ENCODE results near the gene GCK.

GCK gene

GRCh38 chr7:44228571-44229350, 39.5 kb upstream of the GCK start:
- H3K9ac ChIP-seq (ENCODE audit: low read depth, low read length) = no peak overlapping the region
- H3K4me3 ChIP-seq (ENCODE audit: low read length) = no peak overlapping the region
- no peaks in the 10 kb centered on the region for H3K9me3 ChIP-seq (ENCODE audit: insufficient read depth, low read depth, low read length)
- H3K27ac ChIP-seq (ENCODE audit: low read length) = no peak overlapping the region
- H3K36me3 ChIP-seq (ENCODE audit: insufficient read depth, low read depth, low read length) = no peaks in the 10 kb centered on the region
- no peaks in the 10 kb centered on the region for H3K27me3 ChIP-seq (ENCODE audit: insufficient read depth, low read length)
- H3K4me1 ChIP-seq (ENCODE audit: insufficient read depth, low read length) = peaks cover 2% of the 10 kb centered on the region; the same call in 1 of the 2 replicates

GRCh38 chr7:44227911-44228310, 38.7 kb upstream of the GCK start:
- Histone ChIP-seq H3K9me3 (ENCODE audit: insufficient read depth, low read depth, low read length) (no peaks in the 10 kb centered on the region), H3K27me3 (ENCODE audit: insufficient read depth, low read length) (no peaks in the 10 kb centered on the region), H3K36me3 (ENCODE audit: insufficient read depth, low read depth, low read length) (no peaks in the 10 kb centered on the region), H3K4me1 (ENCODE audit: insufficient read depth, low read length) (peaks cover 4% of the 10 kb centered on the region; the same call in 1 of the 2 replicates), H3K27ac (ENCODE audit: low read length) (no peak overlapping the region), H3K4me3 (ENCODE audit: low read length) (no peak overlapping the region), H3K9ac (ENCODE audit: low read depth, low read length) (no peak overlapping the region)

- H3K4me3 ChIP-seq (ENCODE audit: low read length) = no peak overlapping the region
- peaks cover 4% of the 10 kb centered on the region; the same call in 1 of the 2 replicates for H3K4me1 ChIP-seq (ENCODE audit: insufficient read depth, low read length)
- H3K27ac ChIP-seq (ENCODE audit: low read length) = no peak overlapping the region
- H3K9ac ChIP-seq (ENCODE audit: low read depth, low read length) = no peak overlapping the region
- H3K27me3 ChIP-seq (ENCODE audit: insufficient read depth, low read length) = no peaks in the 10 kb centered on the region
- H3K9me3 ChIP-seq (ENCODE audit: insufficient read depth, low read depth, low read length) = no peaks in the 10 kb centered on the region
- no peaks in the 10 kb centered on the region for H3K36me3 ChIP-seq (ENCODE audit: insufficient read depth, low read depth, low read length)
Measured at GRCh38 chr7:44226396-44226753, 37.1 kb upstream of the GCK start.

- H3K9me3 ChIP-seq (ENCODE audit: insufficient read depth, low read depth, low read length) = no peaks in the 10 kb centered on the region
- H3K4me3 ChIP-seq (ENCODE audit: low read length) = no peak overlapping the region
- peaks cover 4% of the 10 kb centered on the region; the same call in 1 of the 2 replicates for H3K4me1 ChIP-seq (ENCODE audit: insufficient read depth, low read length)
- no peaks in the 10 kb centered on the region for H3K27me3 ChIP-seq (ENCODE audit: insufficient read depth, low read length)
- H3K27ac ChIP-seq (ENCODE audit: low read length) = no peak overlapping the region
- no peaks in the 10 kb centered on the region for H3K36me3 ChIP-seq (ENCODE audit: insufficient read depth, low read depth, low read length)
- H3K9ac ChIP-seq (ENCODE audit: low read depth, low read length) = no peak overlapping the region
Measured at GRCh38 chr7:44225566-44226395, 36.5 kb upstream of the GCK start.

DNA sequence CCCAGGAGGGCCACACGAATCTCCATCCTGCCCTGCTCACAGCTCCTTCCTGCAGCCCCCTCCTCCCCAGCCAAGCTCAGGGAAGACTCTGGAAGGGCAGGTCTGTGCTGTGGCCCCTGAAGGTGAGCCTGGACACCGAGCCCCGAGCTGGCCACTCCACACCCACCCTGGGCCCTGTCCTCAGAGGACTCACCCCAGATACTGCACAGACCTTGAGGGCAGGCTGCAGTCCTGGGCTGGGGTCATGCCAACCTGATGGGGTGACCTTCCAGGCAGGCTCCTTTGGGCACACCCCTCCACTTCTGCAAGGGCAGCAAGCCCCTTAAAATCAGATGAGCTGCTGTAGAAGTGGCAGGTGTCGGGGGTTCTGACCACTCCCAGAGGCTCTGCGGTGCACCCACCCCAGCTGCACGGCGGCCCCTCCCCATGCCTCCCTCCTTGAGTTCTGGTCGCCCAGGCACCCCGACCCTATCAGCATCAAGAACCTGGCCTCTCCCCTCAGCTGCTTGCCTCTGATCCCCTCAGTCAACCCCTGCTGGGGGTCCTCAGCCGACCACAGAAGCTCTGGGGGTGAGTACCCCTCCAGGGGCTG, 35.8 kb upstream of the GCK start:
- H3K4me1 ChIP-seq (ENCODE audit: insufficient read depth, low read length) = peaks cover 4% of the 10 kb centered on the region; the same call in 1 of the 2 replicates
- H3K36me3 ChIP-seq (ENCODE audit: insufficient read depth, low read depth, low read length) = no peaks in the 10 kb centered on the region
- no peak overlapping the region for H3K4me3 ChIP-seq (ENCODE audit: low read length)
- H3K9ac ChIP-seq (ENCODE audit: low read depth, low read length) = no peak overlapping the region
- no peaks in the 10 kb centered on the region for H3K27me3 ChIP-seq (ENCODE audit: insufficient read depth, low read length)
- no peak overlapping the region for H3K27ac ChIP-seq (ENCODE audit: low read length)
- H3K9me3 ChIP-seq (ENCODE audit: insufficient read depth, low read depth, low read length) = no peaks in the 10 kb centered on the region

DNA sequence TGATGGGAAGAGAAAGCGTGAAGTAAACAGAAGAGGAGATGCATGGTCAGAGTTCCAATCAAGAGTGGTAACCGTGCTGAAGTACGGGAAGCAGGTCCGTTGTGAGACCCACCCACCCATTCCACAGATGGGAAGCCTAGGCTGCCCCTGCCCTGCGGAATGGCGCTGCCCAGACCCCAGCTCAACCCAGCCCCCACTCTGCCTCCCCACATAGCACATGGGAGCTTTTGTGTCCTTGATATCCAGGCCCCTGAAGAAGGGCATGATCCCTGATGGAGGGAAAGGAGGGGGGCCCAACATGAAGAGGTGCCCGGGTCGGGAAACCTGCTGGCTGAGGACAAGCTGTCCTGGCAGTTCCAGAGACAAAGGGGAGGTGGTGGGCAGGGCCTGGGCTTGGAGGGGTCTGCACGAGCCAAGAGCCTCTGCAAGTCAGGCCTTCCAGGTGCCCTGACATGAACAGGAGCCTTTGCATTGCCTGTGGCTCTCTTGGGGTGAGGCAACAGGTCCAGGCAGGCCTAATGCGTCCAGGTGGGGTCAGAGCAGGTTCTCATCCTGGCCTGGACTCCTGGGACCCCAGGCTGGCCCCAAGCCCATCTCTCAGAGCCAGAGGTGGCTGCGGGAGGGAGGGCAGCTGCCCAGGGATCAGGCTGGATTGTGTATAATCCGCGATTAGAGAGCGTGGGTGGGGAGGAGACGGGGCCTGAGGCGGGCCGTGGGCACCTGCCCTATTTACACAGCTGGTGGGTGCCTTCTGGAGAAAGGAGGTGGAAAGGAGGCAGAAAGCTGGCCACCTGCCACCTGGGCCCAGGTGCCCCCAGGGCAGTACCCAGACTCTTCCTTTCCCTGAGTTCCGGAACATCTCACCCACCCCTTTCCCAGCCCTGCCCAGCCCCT, 35.1 kb upstream of the GCK start:
- no peak overlapping the region for H3K4me3 ChIP-seq (ENCODE audit: low read length)
- no peaks in the 10 kb centered on the region for H3K9me3 ChIP-seq (ENCODE audit: insufficient read depth, low read depth, low read length)
- no peak overlapping the region for H3K9ac ChIP-seq (ENCODE audit: low read depth, low read length)
- H3K27me3 ChIP-seq (ENCODE audit: insufficient read depth, low read length) = no peaks in the 10 kb centered on the region
- peaks cover 4% of the 10 kb centered on the region; the same call in 1 of the 2 replicates for H3K4me1 ChIP-seq (ENCODE audit: insufficient read depth, low read length)
- H3K27ac ChIP-seq (ENCODE audit: low read length) = no peak overlapping the region
- no peaks in the 10 kb centered on the region for H3K36me3 ChIP-seq (ENCODE audit: insufficient read depth, low read depth, low read length)

GRCh38 chr7:44223362-44224079, 34.3 kb upstream of the GCK start:
- Histone ChIP-seq H3K27ac (ENCODE audit: low read length) (no peak overlapping the region), H3K27me3 (ENCODE audit: insufficient read depth, low read length) (no peaks in the 10 kb centered on the region), H3K4me3 (ENCODE audit: low read length) (no peak overlapping the region)

GRCh38 chr7:44222776-44223261, 33.6 kb upstream of the GCK start:
- H3K4me1 ChIP-seq (ENCODE audit: insufficient read depth, low read length) = peaks cover 10% of the 10 kb centered on the region; the same call in 1 of the 2 replicates
- no peaks in the 10 kb centered on the region for H3K36me3 ChIP-seq (ENCODE audit: insufficient read depth, low read depth, low read length)
- no peaks in the 10 kb centered on the region for H3K27me3 ChIP-seq (ENCODE audit: insufficient read depth, low read length)

More at GRCh38 chr7:44223362-44224079, 34.3 kb upstream of the GCK start:
- H3K9ac ChIP-seq (ENCODE audit: low read depth, low read length) = no peak overlapping the region
- H3K9me3 ChIP-seq (ENCODE audit: insufficient read depth, low read depth, low read length) = no peaks in the 10 kb centered on the region
- peaks cover 8% of the 10 kb centered on the region; the same call in 1 of the 2 replicates for H3K4me1 ChIP-seq (ENCODE audit: insufficient read depth, low read length)
- no peaks in the 10 kb centered on the region for H3K36me3 ChIP-seq (ENCODE audit: insufficient read depth, low read depth, low read length)

GRCh38 chr7:44222074-44222473, 32.8 kb upstream of the GCK start:
- Histone ChIP-seq H3K4me1 (ENCODE audit: insufficient read depth, low read length) (peaks cover 10% of the 10 kb centered on the region; the same call in 1 of the 2 replicates), H3K36me3 (ENCODE audit: insufficient read depth, low read depth, low read length) (no peaks in the 10 kb centered on the region), H3K9ac (ENCODE audit: low read depth, low read length) (no peak overlapping the region), H3K4me3 (ENCODE audit: low read length) (no peak overlapping the region), H3K9me3 (ENCODE audit: insufficient read depth, low read depth, low read length) (no peaks in the 10 kb centered on the region), H3K27ac (ENCODE audit: low read length) (no peak overlapping the region), H3K27me3 (ENCODE audit: insufficient read depth, low read length) (no peaks in the 10 kb centered on the region)

More at GRCh38 chr7:44222776-44223261, 33.6 kb upstream of the GCK start:
- Histone ChIP-seq H3K9me3 (ENCODE audit: insufficient read depth, low read depth, low read length) (no peaks in the 10 kb centered on the region), H3K27ac (ENCODE audit: low read length) (no peak overlapping the region), H3K9ac (ENCODE audit: low read depth, low read length) (no peak overlapping the region), H3K4me3 (ENCODE audit: low read length) (no peak overlapping the region)

- Histone ChIP-seq H3K4me1 (ENCODE audit: insufficient read depth, low read length) (peaks cover 10% of the 10 kb centered on the region; the same call in 1 of the 2 replicates), H3K27ac (ENCODE audit: low read length) (no peak overlapping the region), H3K36me3 (ENCODE audit: insufficient read depth, low read depth, low read length) (no peaks in the 10 kb centered on the region), H3K9me3 (ENCODE audit: insufficient read depth, low read depth, low read length) (no peaks in the 10 kb centered on the region), H3K4me3 (ENCODE audit: low read length) (no peak overlapping the region), H3K27me3 (ENCODE audit: insufficient read depth, low read length) (no peaks in the 10 kb centered on the region), H3K9ac (ENCODE audit: low read depth, low read length) (no peak overlapping the region)
Measured at GRCh38 chr7:44221231-44221791, 32.1 kb upstream of the GCK start.
